ENCODE measurements around the gene CLCN7.
A peak's percentile ranks its signal among the peaks of the same experiment; 100 is the strongest.

Gene CLCN7

DNA sequence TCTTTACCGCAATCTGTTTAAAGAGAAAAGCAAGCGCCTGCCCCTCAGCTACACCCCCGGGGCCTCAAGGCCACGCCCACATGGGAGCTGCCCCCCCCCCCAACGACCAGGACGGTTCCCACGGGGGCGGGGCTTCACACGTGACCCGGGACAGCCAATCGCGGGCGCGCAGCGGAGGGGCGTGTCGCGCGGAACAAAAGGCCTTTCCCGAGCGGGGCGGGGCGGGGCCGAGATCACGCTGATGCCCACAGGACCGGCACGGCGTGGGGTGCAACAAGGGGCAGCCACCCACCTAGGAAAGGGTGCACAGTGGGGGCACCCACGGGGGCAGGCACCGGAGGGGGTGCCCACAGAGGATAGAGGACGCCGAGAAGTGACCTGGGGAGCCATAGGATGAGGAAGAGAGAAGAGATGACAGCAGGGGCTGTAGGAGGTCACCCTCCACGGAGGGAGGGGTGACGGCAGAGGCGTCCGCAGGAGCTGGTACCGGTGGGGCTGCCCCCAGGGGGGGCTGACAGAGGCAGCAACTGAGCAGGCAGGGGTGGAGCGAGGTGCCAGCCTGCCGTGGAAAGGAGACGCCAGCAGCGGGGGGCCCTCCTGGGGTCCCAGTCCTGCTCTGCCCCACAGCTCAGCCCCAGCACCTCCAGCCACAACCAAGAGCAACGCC lies 66.5 kb downstream of the CLCN7 start:
- peak; percentile 55 to 99 (median 92) for DNase-seq

DNA sequence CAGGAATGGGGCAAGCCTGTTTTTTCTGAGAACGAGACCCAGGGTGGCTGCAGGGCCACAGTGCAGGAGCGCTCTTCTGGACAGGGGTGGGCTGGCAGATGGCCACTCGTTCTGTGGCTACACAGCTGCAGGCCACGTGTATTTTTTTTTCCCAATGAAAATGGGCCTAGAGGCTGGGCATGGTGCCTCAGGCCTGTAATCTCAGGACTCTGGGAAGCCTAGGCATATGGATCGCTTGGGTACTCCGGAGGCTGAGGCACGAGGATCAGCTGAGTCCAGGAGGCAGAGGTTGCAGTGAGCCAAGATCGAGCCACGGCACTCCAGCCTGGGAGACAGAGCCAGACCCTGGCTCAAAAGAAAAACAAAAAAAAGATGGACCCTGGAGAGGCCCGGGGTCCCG lies 67.1 kb downstream of the CLCN7 start:
- peak in 7 of 58 donors; percentile 17 to 45 (median 35) for DNase-seq

DNA sequence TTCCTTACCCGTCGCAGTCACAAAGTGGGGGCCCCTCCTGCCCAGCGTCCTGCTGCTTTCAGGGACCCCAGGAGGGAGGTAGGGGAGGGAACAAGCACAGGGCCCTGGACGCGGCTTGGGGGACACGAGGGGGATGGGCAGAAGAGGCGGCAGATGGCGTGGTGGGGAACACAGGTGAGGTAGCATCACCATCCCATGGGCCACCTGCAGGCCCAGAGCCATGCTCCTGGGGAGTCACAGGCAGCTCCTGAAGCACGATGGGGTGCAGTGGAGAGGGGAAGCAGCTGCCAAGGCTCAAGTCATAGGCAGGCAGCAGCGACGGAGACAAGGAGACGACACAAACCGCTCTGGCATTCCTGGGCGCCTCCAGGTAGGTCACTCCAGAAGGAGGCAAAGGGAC lies 71.1 kb downstream of the CLCN7 start:
- DNase-seq = no peak

DNA sequence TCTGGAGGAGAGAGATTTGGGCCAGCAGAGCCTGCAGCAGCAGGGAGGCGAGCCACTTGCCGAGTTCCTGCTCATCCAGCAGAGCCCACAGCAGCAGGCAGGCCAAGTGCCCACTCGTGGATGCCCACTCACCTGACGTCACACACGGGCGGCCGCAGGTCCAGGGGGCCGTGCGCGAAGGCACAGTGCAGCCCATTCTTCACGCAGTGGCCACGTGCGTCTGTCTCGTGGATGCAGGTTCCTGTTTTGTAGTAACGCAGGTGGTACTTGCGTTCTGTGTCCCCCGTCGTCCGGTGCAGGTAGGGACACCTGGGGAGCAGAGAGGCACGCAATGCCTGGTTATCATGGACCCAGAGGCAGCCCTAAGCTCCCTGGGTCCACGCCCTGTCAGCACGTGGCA lies 71.8 kb downstream of the CLCN7 start:
- no peak for DNase-seq

DNA sequence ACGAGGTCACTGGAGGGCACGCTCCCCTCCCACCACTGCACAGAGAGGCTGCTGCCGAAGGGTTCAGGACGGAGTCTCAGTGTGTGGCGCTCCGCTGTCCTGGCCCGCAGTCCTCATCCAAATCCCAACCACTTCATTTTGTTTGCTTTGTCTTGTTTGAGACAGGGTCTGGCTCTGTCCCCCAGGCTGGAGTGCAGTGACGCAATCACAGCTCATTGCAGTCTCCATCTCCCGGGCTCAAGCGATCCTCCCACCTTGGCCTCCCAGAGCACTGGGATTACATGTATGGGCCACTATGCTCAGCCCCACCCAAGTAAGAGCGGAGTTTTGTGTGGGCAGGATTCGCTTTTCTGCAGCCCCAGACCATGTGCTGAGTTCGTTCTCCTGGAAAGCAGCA lies 73.1 kb downstream of the CLCN7 start:
- no peak for DNase-seq

DNA sequence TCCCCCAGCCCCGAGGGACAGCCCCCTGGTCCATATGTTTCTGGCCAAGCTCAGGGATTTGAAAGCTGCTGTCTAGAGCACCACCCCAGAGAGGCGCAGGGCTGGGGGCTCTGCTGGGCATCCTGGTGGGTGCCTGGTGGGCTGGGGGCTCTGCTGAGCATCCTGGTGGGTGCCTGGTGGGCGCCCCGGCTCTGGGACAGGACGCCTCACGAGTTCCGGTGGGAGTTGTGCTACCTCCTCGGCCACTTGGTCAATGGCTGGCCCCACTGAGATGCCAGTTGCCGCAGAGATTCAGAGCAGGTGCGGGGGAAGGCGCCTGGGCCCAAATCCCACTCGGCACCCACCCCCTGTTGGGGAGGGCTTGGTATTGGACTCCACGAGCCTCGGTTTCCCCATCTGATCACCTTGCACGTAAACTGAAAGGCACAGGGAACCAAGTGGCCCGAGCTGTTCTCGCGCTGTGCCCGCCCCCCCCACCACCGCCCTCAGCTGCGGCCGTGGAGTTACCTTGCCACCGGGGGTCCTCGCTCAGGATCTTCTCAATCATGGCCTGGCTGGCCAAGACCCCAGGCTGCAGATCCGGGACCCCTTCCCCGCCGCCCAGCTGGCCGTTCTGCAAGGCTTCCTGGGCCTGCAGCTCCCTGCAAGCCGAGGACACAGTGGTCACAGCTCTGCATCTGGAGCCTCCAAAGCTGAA lies 73.6 kb downstream of the CLCN7 start:
- DNase-seq = no peak

DNA sequence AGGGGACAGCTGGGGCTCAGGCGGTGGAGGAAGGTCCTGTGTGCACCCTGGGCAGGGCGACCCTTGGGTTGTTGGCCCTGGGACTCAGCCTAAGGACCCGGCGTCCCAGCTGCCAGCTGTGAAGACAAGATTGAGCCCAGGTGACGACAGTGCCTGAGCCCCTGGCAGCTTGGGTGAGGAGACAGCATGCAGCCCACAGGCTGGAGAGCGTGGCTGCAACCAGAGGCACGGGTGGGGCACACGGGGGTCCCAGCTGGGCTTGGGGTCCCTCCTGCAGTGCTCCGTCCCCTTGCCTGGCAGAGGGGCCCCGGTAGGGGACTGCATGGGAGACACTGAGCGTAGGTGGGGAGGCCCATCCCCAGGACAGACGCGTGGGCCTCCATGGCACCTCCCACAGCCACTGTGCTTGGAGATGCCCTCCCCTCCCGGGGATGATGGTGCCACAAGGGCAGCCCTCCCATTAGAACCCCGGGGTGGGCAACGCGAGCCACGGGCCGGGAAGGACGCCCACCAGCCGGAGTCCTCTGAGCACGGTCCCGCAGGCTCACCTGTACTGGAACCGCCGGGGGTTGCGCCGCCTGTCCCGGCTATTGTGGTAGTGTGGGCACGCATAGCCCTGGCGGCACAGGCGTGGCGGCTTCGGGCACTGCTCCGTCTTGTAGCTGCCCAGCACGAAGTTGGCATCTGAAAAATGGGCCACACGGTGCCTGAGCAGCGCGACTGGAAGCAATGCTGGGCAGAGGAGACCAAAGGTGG lies 75.8 kb downstream of the CLCN7 start:
- no peak for DNase-seq

DNA sequence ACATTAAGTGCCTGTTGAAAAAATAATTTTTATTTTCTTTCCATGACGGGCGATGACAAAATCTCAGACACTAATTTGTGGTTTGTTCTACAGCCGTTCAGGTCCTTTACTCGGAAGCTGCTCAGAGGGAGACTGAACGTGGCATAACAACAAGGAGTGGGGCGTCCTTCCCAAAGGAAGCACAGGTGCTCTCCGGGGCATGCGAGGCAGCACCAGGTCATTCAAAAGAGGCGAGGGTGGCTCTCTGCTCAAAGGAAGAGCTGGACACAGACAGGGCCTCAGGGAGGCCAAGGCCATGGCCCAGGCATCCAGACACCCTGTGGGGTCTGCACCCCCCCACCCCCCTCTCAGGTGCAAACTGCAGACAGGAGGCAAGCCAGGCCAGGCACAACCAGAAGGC lies 76.5 kb downstream of the CLCN7 start:
- DNase-seq = no peak

DNA sequence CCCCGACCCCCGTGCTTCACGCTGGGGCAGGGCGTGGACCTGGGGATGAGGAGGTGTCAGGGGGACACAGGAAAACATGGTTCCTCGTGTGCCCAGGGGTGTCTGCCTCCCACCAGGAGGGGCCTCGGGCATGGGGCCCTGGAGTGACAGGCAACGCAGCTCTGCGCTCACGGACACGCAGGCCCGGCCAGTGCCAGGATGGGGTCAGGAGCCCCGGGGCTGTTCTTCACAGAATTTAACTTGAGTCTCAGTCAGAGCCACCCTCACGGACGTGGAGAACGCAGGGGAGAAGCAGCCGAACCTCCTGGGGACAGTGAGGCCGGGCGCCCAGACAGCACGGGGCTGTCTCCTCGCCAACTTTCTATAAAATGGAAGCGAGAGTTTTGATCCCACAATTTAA lies 77.0 kb downstream of the CLCN7 start:
- DNase-seq = no peak

DNA sequence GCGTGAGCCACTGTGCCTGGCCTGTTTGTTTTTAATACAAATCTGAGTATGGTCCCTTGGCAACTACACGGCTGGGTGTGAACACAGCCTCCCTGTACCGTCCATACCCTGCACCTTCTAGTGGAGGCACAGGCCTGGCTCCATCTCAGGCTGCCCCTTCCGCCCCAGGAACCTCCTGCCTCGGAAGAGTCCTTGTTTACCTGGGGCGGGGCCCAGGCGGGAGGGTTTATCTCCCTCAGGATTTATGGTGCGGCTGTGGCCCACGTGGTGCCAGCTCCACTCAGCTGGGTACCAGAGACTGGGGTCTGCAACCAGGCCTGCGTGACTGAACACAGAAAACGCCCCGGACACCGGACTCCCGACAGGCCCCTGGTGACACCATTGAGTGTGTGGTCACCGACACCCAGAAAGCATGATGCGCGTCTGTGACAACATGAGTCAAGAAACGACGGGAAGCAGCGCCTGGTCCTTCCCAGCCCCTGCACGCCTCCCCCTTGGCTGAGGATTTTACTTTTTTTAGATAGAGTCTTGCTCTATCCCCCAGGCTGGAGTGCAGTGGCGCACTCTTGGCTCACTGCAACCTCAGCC lies 79.3 kb downstream of the CLCN7 start:
- DNase-seq = no peak
